ENCODE results near the gene POLR3G.

POLR3G gene

GRCh38 chr5:90551376-90551775 is 76.7 kb downstream of the POLR3G start:
- no peak overlapping the region for H3K27ac ChIP-seq (ENCODE audit: low read length)
- no peak for TF ChIP-seq EZH2phosphoT487 (IDR thresholded peaks at IDR 0.05; ENCODE audit: low read depth)
- TF ChIP-seq, protein P1, sequence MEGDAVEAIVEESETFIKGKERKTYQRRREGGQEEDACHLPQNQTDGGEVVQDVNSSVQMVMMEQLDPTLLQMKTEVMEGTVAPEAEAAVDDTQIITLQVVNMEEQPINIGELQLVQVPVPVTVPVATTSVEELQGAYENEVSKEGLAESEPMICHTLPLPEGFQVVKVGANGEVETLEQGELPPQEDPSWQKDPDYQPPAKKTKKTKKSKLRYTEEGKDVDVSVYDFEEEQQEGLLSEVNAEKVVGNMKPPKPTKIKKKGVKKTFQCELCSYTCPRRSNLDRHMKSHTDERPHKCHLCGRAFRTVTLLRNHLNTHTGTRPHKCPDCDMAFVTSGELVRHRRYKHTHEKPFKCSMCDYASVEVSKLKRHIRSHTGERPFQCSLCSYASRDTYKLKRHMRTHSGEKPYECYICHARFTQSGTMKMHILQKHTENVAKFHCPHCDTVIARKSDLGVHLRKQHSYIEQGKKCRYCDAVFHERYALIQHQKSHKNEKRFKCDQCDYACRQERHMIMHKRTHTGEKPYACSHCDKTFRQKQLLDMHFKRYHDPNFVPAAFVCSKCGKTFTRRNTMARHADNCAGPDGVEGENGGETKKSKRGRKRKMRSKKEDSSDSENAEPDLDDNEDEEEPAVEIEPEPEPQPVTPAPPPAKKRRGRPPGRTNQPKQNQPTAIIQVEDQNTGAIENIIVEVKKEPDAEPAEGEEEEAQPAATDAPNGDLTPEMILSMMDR (IDR thresholded peaks at IDR 0.05; ENCODE audit: low read depth, low read length) = no peak
- no peaks in the 10 kb centered on the region for H3K9me3 ChIP-seq (ENCODE audit: insufficient read depth, low read length)
- H3K4me1 ChIP-seq (ENCODE audit: low read length) = peaks cover 2% of the 10 kb centered on the region; the same call in 1 of the 2 replicates
- H3K27me3 ChIP-seq (ENCODE audit: low read depth, low read length) = peaks cover 50% of the 10 kb centered on the region
- no peaks in the 10 kb centered on the region for H3K79me2 ChIP-seq (ENCODE audit: low read length)
- H4K20me1 ChIP-seq (ENCODE audit: insufficient read depth, low read length) = no peaks in the 10 kb centered on the region; the same call in 1 of the 2 replicates
- no peak overlapping the region for H3K4me3 ChIP-seq (ENCODE audit: low read length)
- no peak overlapping the region for H3K4me2 ChIP-seq (ENCODE audit: low read length)
- H3K36me3 ChIP-seq (replicated peaks; ENCODE audit: low read depth, low read length) = no peaks in the 10 kb centered on the region
- H3K9ac ChIP-seq (ENCODE audit: low read length) = no peak overlapping the region
- H2AFZ ChIP-seq (ENCODE audit: low read depth, low read length) = no peak overlapping the region

DNA sequence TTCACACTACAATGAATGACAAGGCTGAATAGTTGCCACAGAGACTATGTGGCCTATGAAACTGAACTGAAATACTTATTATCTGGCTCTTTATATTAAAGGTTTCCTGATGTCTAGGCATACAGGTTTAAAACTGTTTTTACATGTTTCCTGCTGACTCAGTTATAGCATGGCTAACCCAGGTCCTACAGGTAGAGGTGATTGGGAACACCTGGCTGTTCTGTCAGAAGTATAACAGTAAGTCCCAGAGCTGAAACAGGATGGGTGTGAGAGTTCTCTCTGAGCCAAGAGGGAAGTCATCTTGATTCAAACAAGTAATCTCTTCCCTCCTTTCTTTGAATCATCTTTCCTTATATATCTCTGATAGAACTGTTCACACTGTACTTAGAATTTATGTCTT is 79.0 kb downstream of the POLR3G start:
- Histone ChIP-seq H3K27me3 (ENCODE audit: low read depth, low read length) (peaks cover 39% of the 10 kb centered on the region), H4K20me1 (ENCODE audit: insufficient read depth, low read length) (no peaks in the 10 kb centered on the region; the same call in 1 of the 2 replicates), H3K79me2 (ENCODE audit: low read length) (no peaks in the 10 kb centered on the region), H3K9ac (ENCODE audit: low read length) (no peak overlapping the region), H2AFZ (ENCODE audit: low read depth, low read length) (no peak overlapping the region), H3K36me3 (replicated peaks; ENCODE audit: low read depth, low read length) (no peaks in the 10 kb centered on the region), H3K9me3 (ENCODE audit: insufficient read depth, low read length) (no peaks in the 10 kb centered on the region), H3K4me2 (ENCODE audit: low read length) (no peak overlapping the region), H3K27ac (ENCODE audit: low read length) (no peak overlapping the region), H3K4me1 (ENCODE audit: low read length) (peaks cover 2% of the 10 kb centered on the region; the same call in 1 of the 2 replicates), H3K4me3 (ENCODE audit: low read length) (no peak overlapping the region)
- TF ChIP-seq, protein P1 (IDR thresholded peaks at IDR 0.05; ENCODE audit: low read depth, low read length) = no peak
- TF ChIP-seq EZH2phosphoT487 (IDR thresholded peaks at IDR 0.05; ENCODE audit: low read depth) = no peak

GRCh38 chr5:90554358-90555006 is 79.8 kb downstream of the POLR3G start:
- no peak overlapping the region for H3K4me2 ChIP-seq (ENCODE audit: low read length)
- no peak overlapping the region for H2AFZ ChIP-seq (ENCODE audit: low read depth, low read length)
- TF ChIP-seq EZH2phosphoT487 (IDR thresholded peaks at IDR 0.05; ENCODE audit: low read depth) = no peak
- TF ChIP-seq, protein P1 (IDR thresholded peaks at IDR 0.05; ENCODE audit: low read depth, low read length) = no peak
- H3K27me3 ChIP-seq (ENCODE audit: low read depth, low read length) = peaks cover 36% of the 10 kb centered on the region
- H3K9ac ChIP-seq (ENCODE audit: low read length) = no peak overlapping the region
- H3K79me2 ChIP-seq (ENCODE audit: low read length) = no peaks in the 10 kb centered on the region
- peaks cover 2% of the 10 kb centered on the region; the same call in 1 of the 2 replicates for H3K4me1 ChIP-seq (ENCODE audit: low read length)
- H3K36me3 ChIP-seq (replicated peaks; ENCODE audit: low read depth, low read length) = no peaks in the 10 kb centered on the region
- no peak overlapping the region for H3K4me3 ChIP-seq (ENCODE audit: low read length)
- no peak overlapping the region for H3K27ac ChIP-seq (ENCODE audit: low read length)
- no peaks in the 10 kb centered on the region; the same call in 1 of the 2 replicates for H4K20me1 ChIP-seq (ENCODE audit: insufficient read depth, low read length)
- H3K9me3 ChIP-seq (ENCODE audit: insufficient read depth, low read length) = no peaks in the 10 kb centered on the region

DNA sequence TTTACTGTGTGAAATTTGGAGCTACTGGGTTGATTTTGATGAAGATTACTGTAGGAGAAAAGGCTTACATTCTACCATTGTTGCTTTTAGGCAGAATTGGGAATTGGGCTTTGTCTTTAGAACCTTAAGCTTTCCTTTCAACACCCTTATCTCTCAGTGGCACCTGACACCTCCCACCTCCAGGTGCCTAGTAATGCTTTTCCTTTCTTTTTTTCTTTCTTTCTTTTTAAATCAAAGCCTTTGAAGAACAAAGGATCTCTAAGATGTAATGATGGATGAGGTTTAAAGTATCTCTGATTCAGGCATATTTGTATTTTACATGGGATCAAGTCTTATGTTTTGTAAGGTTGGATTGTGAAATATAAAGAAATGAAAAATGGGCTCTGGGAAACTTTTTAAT is 81.0 kb downstream of the POLR3G start:
- no peak overlapping the region for H3K4me3 ChIP-seq (ENCODE audit: low read length)
- peaks cover 2% of the 10 kb centered on the region; the same call in 1 of the 2 replicates for H3K4me1 ChIP-seq (ENCODE audit: low read length)
- no peak overlapping the region for H3K9ac ChIP-seq (ENCODE audit: low read length)
- H4K20me1 ChIP-seq (ENCODE audit: insufficient read depth, low read length) = no peaks in the 10 kb centered on the region; the same call in 1 of the 2 replicates
- no peaks in the 10 kb centered on the region for H3K79me2 ChIP-seq (ENCODE audit: low read length)
- no peak overlapping the region for H3K27ac ChIP-seq (ENCODE audit: low read length)
- H3K36me3 ChIP-seq (replicated peaks; ENCODE audit: low read depth, low read length) = no peaks in the 10 kb centered on the region
- peaks cover 36% of the 10 kb centered on the region for H3K27me3 ChIP-seq (ENCODE audit: low read depth, low read length)
- no peak overlapping the region for H2AFZ ChIP-seq (ENCODE audit: low read depth, low read length)
- TF ChIP-seq, protein P1 (IDR thresholded peaks at IDR 0.05; ENCODE audit: low read depth, low read length) = no peak
- no peak for TF ChIP-seq EZH2phosphoT487 (IDR thresholded peaks at IDR 0.05; ENCODE audit: low read depth)
- H3K4me2 ChIP-seq (ENCODE audit: low read length) = no peak overlapping the region
- H3K9me3 ChIP-seq (ENCODE audit: insufficient read depth, low read length) = no peaks in the 10 kb centered on the region
